ENCODE results near the gene MCCC2.
"Not testable (repeated sequence)": the region's sequence is repeated elsewhere in the genome, so short reads cannot be mapped to it uniquely, and the experiment has no call there.

Gene MCCC2

DNA sequence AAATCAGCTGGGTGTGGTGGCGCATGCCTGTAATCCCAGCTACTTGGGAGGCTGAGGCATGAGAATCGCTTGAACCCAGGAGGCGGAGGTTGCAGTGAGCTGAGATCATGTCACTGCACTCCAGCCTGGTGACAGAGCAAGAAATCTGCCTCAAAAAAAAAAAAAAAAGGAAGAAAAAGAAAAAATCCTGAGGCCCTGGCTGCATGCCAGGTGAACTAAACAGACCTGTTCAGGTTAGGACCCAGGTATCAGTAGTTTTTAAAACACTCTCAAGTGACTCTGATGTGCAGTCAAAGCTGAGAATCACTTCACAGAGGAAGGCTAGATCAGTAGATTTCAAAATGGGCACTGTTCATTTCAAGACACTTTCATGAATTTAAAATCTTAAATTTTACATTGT, 77.5 kb downstream of the MCCC2 start:
- DNase-seq, result not testable (repeated sequence)

GRCh38 chr5:71666321-71666720, 79.2 kb downstream of the MCCC2 start:
- no peak for DNase-seq

GRCh38 chr5:71677977-71678376, 90.8 kb downstream of the MCCC2 start:
- DNase-seq, result no peak

- DNase-seq, result no peak
Observed at GRCh38 chr5:71679714-71680113, 92.6 kb downstream of the MCCC2 start.

DNA sequence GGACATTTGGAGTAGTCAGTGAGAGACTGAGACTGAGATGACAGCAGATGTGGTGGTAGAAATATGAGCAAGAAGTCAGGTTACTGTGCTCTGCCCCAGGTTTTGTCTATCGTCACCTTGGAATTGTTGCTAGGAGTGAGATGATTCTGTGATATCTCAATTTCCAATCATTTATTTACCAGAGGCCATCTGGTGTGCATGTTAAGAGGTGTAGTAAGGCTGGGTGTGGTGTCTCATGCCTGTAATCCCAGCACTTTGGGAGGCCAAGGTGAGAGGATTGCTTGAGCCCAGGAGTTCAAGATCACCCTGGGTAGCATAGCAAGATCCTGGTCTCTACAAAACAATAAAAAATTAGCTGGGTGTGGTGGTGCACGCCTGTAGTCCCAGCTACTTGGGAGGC, 93.4 kb downstream of the MCCC2 start:
- no peak for DNase-seq

DNA sequence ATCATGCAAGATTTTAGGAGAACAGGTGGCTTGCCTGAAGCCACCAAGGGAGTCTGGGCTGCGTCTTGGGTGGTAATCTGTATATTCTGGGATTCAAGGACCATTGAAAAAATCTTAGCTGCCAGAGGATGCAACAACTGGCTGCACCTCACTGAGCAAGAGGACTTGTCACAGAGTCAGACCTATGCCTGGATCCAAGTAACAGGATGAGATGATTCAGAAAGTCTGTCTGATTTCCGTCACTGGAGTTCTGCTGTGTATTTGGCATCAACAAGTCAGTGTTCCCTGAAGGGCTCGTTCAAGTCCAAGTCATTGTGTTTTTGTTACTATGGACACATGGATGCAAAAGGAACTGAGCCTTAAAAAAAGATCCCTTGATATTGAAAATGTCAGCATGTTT, 94.2 kb downstream of the MCCC2 start:
- no peak for DNase-seq

- no peak for DNase-seq
Observed at GRCh38 chr5:71684309-71684708, 97.2 kb downstream of the MCCC2 start.

- no peak for DNase-seq
Observed at GRCh38 chr5:71693828-71694427, 106.8 kb downstream of the MCCC2 start.

DNA sequence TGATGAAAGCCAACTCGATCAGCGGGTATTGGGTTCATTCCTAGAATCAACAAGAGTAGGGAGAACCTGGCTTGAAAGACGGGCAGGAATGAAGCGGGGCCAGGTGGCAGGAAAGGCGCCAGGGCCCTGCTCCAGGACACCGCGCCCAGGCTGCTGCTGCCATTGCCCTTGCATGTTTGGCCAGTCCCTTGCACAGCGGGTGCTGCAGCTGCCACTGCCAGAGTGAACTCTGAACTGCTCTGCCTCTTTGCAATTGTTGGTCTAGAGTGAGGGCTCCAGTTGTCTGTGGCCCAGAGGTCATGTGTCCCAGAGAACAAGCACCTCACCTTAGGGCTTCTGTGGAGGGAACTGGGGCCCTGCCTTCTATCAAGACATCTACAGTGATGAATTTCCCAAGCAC, 107.9 kb downstream of the MCCC2 start:
- DNase-seq, result no peak

DNA sequence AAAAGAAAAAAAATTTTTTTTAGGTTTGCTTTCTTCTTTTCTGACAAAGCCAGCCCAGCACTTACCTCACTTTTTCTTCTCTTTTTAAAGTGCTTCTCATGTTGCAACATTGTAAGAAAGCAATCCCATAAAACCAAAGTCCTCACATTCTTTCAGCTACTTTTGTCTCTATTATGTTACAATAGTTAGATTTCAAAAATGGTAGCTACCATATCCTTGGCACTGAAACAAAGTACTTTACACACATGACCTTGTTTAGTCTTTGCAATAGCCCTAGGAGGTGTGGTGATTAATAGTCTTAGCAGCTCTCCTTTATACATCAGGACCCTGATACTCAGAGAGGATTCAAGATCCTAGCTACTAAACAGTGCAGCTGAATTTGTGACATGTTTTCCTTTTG, 108.5 kb downstream of the MCCC2 start:
- no peak for DNase-seq

- no peak for DNase-seq
Observed at GRCh38 chr5:71697967-71698366, 110.8 kb downstream of the MCCC2 start.

- no peak for DNase-seq
Observed at GRCh38 chr5:71699233-71699632, 112.1 kb downstream of the MCCC2 start.

- no peak for DNase-seq
Observed at GRCh38 chr5:71699751-71700150, 112.6 kb downstream of the MCCC2 start.

DNA sequence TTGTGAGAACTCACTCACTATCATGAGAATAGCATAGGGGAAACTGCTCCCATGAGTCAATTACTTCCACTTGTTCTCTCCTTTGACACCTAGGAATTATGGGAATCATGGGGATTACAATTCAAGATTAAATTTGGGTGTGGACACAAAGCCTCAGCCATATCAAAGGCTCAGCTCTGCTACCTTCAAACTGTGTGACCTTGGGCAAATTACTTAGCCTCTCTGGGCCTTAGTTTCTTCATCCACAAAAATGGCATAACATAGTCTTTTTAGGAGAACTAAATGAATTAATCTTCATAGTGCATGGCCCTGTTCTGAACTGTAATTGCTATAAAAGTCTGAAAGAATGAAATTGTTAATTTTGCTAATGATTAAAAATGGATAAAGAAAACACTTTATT, 113.7 kb downstream of the MCCC2 start:
- DNase-seq, result no peak

DNA sequence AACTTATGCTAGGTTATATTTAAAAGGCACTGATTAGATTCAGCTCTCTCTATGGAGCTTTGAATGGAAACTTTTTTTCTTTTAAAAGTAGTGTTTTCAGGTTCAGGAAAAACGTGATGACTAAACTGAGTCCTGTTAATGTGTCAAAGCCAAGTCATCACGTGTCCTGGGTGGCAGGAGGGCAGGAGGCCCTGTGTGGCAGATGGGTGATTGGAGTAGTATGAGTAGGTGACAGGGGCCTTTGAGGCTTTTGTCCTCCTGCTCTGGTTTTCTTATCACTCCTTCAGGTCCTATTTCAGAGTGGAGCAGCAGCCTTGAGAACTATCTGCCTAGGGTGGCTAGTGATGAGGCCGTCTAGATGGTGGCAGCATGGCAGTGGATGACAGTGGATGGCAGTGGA, 114.3 kb downstream of the MCCC2 start:
- no peak for DNase-seq

DNA sequence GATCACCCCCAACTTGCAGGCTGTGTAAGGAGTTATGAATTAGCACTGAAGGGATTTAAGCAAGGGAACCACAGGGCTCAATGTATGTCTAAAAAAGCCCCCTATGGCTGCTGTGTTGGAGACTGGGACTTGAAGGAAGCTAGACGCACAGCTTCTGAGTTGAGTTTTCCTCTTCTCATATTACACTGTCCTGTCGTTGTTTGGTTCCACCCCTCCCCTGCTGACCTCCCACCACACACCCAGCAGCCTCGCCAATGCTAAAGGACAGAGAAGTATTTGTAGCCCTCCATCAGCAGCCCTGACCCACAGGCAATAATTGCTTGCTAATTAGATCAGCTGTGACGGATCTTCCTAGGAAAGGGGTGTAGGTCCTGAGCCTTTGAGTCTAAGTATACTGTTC, 116.8 kb downstream of the MCCC2 start:
- DNase-seq, result no peak

GRCh38 chr5:71705421-71705820, 118.3 kb downstream of the MCCC2 start:
- DNase-seq, result no peak

GRCh38 chr5:71706906-71707305, 119.8 kb downstream of the MCCC2 start:
- DNase-seq, result no peak
